Muscle of back (tissue), 13 donors: Measurements from ENCODE around the gene RHOT1. TPM values are rescaled to one million over a fixed set of nuclear protein-coding genes. Genes with fewer than 3 reads are reported as not detected.
A peak's percentile ranks its signal among the peaks of the same experiment; 100 is the strongest.
"Not testable (repeated sequence)": the region's sequence is repeated elsewhere in the genome, so short reads cannot be mapped to it uniquely, and the experiment has no call there.

Experiments
- DNase-seq, 3 donors: peaks; one replicate each; pipeline versions ENCODE4 v3.0.0 to v3.0.0-alpha.2; 2013
- long read RNA-seq, 9 donors: transcript quantifications; one replicate each; lab custom pipeline, GENCODE V29; 2026
- polyA plus RNA-seq, 10 donors: library from polyadenylated mRNA; unstranded; fragments of 120-200 nt; gene quantifications; one replicate each; pipeline ENCODE4 v1.2.1, GENCODE V29; 2013; ENCODE audit not compliant: insufficient read length in 10 of 10

RHOT1 gene
- polyA plus RNA-seq: 10 to 100 TPM; 27.0 to 44.0 (median 35.7) TPM
- long read RNA-seq, donor 1, partial matches to known transcripts: 0 of 3 reads
- long read RNA-seq, donor 1, other reads (novel, unspliced or antisense): 0 of 3 reads
- long read RNA-seq, donor 2, partial matches to known transcripts: 0 of 6 reads
- long read RNA-seq, donor 2, other reads (novel, unspliced or antisense): 0 of 6 reads
- long read RNA-seq, donor 3: 0 reads
- long read RNA-seq, donor 4, partial matches to known transcripts: 0 of 4 reads
- long read RNA-seq, donor 4, other reads (novel, unspliced or antisense): 0 of 4 reads
- long read RNA-seq, donor 5, partial matches to known transcripts: 0 of 5 reads
- long read RNA-seq, donor 5, other reads (novel, unspliced or antisense): 0 of 5 reads
- long read RNA-seq, donor 6, partial matches to known transcripts: 0 of 4 reads
- long read RNA-seq, donor 6, other reads (novel, unspliced or antisense): 0 of 4 reads
- long read RNA-seq, donor 7, partial matches to known transcripts: 0 of 4 reads
- long read RNA-seq, donor 7, other reads (novel, unspliced or antisense): 0 of 4 reads
- long read RNA-seq, donor 8, partial matches to known transcripts: 0 of 3 reads
- long read RNA-seq, donor 8, other reads (novel, unspliced or antisense): 0 of 3 reads
- long read RNA-seq, donor 9, partial matches to known transcripts: 0 of 2 reads
- long read RNA-seq, donor 9, other reads (novel, unspliced or antisense): 0 of 2 reads

DNA sequence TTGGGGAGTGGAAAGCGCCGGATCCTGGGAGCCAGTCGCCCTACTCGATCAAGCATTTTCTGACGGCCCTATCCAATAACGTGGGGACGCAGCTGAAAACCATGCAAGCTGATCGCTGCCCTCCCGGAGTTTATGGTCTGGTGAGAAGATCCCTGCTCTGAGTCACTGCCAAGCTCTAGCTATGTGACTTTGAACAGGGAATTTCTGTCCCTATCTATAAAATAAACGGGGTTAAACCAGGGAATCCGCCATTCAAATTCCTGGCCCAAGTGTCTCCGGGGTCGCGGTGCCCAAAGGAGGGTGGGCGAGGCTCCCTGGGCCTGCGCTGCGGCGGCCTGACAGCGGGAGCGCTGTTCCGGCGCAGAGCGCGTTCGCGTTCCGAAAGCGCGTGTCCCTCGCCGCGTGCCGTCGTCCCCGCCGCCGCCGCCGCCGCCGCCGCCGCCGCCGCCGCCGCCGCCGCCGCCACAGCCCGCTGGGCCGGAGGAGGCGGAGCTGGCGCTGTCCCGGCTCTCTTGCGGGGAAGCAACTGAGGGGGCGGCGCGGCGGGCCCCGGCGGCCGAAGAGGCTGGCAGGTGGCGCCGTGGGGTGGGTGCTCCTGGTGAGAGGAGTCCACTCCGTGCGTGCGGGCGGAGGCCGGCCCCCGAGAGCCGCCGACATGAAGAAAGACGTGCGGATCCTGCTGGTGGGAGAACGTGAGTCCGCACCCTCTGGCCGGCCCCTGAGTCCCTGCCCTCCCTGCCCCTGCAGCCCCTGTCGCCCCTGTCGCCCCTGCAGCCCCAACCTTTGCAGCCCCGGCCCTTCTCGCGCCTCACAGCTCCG lies at the start of gene RHOT1:
TSS of gene RHOT1 (plus strand) at position 465 of the 819 bp plus-strand sequence. CDS start at position 656, 191 bp downstream.
- DNase-seq: peak; percentile 79 to 92 (median 87)

GRCh38 chr17:32099686-32100085 lies 42.6 kb upstream of the RHOT1 start:
- no peak for DNase-seq

DNA sequence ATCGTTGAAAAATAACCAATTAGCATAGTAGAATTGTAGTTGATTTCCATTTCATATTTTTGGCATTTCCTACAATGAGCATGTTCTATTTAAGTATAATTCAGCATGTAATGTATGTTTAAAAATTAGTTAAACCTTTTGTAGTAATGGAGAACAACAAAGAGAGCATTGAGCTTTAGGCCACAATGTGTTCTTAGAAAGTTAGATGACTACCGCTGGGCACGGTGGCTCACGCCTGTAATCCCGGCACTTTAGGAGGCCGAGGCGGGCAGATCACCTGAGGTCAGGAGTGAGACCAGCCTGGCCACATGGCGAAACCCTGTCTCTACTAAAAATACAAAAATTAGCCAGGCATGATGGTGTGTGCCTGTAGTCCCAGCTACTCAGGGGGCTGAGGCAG lies 42.0 kb upstream of the RHOT1 start:
- DNase-seq: not testable (repeated sequence)

- no peak for DNase-seq
Measured at GRCh38 chr17:32100971-32101631, 41.2 kb upstream of the RHOT1 start.

DNA sequence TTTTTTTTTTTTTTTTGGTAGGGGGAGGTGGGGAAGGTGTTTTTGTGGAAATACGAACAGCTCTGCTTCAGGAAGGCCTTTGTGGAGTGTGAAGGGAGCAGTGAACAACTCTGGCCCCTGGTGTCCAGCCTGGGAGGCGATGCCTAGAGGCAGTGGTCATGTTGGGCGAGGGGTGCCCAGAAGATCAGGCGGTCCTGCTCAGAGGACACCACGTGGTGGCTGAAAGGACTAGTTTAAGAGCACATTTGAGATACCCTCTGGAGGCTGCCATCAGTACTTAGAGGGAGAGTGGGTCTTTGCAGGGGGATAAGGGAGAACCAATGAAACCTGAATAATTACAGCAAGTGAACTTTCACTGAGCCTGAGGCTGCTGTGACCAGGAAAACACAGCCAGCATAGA lies 40.1 kb upstream of the RHOT1 start:
- DNase-seq: no peak

DNA sequence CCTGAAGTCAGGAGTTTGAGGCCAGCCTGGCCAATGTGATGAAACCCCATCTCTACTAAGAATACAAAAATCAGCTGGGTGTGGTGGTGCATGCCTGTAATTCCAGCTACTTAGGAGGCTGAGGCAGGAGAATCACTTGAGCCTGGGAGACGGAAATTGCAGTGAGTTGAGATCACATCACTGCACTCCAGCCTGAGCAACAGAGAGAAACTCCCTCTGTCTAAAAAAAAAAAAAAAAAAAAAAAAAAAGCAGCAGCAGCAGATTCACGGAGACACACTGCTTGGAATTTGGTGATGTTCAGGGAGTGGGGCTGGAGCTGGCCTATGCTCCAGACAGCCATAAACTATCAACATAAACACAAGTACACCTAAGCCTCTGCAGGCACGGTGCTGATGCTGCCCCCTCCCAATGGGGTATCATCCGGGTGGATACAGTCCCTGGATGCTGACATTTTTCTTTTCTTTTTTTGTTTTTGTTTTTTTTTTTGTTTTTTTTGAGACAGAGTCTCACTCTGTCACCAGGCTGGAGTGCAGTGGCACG lies 39.6 kb upstream of the RHOT1 start:
- no peak for DNase-seq

- peak in 1 of 3 donors; percentile 3 for DNase-seq
Measured at GRCh38 chr17:32103476-32104113, 38.7 kb upstream of the RHOT1 start.

DNA sequence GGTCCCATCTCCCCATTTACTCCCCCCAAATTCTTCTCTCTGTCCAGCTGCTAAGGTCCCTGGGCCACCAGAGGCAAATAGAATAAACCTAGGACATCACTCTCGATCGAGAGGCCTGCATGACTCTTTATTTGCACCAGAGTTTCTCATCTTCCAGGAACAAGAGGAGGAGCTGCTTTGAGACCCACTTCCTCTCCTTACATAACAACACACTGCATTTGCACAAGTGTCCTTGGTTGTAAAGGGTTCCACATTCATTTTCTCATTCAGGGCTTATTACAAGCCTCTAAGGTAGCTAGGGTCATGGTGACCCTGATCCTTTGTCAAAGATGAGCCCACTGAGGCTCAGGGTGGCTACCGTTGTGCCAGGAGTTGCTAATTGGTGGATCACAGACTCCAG lies 38.1 kb upstream of the RHOT1 start:
- no peak for DNase-seq

- not testable (repeated sequence) for DNase-seq
Measured at GRCh38 chr17:32106471-32106981, 35.8 kb upstream of the RHOT1 start.

DNA sequence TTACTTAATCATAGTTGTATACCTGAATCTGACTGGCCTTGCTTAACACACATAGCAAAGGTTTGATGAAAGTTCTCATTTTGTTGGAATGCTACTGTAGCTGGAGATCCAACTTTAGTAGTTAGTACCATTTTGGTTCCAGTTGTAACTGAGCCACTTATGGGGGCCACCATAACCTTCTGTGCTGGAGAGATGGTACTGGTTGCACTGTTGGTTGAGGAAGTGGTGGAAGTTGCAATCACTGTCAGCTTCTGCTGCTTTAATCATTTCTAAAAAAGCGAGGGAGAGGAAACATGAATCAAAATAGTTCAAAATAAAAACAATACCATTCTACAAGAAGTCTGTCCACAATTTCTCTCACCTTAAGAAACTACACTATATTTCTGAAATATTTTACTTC lies 35.1 kb upstream of the RHOT1 start:
- not testable (repeated sequence) for DNase-seq

DNA sequence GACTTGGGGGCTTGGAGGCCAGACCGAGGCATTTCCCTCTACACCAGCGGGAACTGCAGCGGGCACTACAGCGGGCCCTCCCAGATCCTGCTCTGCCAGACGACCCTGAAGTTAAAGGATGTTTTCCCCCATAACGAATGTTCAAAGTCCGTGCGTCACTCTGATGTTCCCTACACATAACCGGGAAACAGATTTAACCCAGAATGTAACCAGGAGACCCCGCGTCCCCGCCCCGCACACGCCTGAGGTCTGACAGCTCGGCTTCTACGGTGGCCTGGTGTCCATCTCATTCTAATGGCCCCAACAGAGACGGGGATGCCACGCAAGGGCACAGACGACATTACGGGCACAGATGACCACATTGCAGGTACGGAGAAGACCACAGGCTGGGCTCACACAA lies 31.7 kb upstream of the RHOT1 start:
- DNase-seq: no peak

DNA sequence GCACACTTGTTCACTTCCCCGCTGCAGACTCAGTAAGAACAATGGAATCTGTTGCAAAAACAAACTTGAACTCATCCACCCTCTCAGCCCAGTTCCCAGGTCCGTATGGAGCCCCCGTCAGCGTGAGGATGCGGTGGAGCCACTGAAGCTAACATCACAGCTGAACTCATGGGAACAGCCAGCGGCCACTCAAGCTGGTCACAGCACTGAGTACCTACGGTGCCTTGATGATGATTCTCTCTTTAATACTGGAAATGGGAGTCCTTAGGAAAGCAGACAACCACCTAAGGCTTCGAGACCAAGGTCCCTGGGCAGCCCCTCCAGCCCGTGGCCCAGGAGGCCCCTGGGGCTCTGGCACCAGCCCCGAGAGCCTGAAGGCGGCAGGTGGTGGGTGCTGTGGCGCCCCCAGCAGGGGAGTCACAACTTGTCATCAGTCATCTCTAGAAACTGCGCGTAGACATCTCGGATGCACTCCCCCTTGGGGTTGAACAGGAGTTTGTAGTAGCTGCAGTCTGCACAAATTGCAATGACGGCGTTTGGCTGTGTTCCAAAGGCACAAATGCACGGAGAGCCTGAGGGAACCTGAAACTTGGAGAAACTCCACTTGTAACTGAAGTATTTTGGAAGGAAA lies 31.0 kb upstream of the RHOT1 start:
- peak; percentile 47 to 88 (median 76) for DNase-seq

GRCh38 chr17:32112416-32112815 lies 29.9 kb upstream of the RHOT1 start:
- DNase-seq: no peak

GRCh38 chr17:32114536-32114935 lies 27.8 kb upstream of the RHOT1 start:
- no peak for DNase-seq

GRCh38 chr17:32115546-32115945 lies 26.8 kb upstream of the RHOT1 start:
- DNase-seq: not testable (repeated sequence)

- DNase-seq: no peak
Measured at GRCh38 chr17:32116937-32117336, 25.4 kb upstream of the RHOT1 start.

- DNase-seq: no peak
Measured at GRCh38 chr17:32117399-32117798, 24.9 kb upstream of the RHOT1 start.

DNA sequence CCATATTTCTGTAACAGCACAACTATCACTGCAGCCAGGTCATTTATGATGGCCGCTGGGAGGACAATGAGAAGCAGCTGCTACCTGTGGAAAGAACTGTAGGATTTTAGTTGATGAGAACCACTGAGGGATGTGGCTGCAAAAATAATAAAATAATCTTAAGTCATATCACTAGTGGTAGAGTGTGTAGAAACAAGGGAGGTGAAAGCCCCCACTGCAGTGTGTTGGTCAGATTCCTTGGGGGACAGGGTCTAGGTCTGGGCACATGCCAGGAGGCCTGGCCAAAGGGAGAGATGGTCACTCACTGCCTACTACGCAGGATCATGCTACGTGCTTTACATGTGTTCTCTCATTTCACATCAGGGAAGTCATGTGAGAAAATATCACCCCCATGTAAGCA lies 24.2 kb upstream of the RHOT1 start:
- DNase-seq: not testable (repeated sequence)

DNA sequence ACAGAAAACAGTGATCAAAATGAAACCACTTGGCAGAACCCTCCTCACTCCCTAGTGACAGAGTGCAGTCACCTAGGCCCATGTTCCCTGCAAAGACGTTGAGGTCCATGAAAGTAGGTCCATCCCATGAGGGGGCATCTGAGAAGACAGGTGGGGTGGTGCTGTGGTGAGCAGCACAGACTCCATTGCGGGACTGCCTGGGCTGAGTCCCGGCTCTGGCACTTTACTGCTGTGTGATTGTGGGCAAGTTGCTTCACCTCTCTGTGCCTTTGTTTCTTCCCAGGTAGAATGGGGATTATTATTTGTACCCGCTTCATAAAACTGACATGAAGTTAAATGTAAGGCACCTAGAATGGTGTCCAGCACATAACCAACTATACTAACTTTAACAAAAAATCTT lies 23.5 kb upstream of the RHOT1 start:
- no peak for DNase-seq

DNA sequence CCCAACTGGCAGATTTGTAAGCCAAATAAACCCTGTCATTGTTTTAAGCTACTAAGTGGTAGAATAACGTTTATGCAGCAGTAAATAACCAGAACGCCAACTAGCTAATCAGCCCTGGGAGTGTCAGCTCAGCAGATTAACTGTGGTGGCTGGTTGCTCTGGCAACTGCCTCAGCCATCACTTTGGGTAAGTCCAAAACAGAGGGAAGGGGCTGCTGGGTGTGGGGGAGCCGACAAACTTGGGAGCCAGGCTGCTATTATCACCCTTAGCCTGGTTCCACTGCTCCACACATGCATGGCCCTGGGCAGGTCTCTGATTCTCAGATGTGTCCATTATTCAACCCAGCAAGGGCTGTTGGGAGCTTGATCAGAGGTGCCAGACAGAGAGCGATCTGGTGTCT lies 22.2 kb upstream of the RHOT1 start:
- no peak for DNase-seq
